ENCODE results near the gene RELN. TPM values are rescaled to one million over a fixed set of nuclear protein-coding genes. Genes with fewer than 3 reads are reported as not detected.

The RELN gene
- total and polyA plus RNA-seq, 9 of the 15 experiments (the other 6 are each of a cell fraction or from before 2014, with no cell fraction given) = 12.9 to 43.2 (median 18.1) TPM

DNA sequence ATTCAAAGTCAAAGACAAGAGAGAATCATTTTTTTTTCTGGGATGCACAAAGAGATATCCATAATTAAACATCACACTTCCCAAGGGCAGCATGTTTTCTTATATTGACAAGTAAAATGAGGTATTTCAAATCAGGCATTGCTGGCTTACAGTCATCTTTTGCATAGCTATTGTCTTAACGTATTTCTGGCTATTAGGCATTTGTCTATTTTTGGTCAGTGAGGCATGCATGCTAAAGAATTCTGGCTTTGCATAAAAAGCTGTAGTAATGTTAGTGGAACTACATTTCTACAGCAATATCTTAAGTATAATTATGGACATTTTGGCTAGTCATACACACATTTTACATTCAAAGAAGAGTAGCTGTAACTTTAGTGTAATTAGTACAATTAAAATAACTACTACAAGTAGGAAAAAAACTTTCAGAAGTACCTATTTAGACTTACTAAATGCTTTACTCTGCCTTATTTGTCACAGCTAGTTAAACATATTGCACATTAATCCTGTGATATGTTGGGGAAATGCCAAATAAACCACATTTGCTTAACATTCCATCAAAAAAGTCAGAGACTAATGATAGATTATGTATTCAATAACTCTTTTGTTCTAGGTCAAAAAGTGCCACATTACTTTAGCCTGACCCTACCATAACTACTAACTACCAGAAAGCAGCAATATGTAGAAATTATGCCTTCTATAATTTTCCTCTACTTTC, 76.4 kb downstream of the RELN start:
- no peak overlapping the region for H2AFZ ChIP-seq (ENCODE audit: low read depth, low read length)
- H3K4me3 ChIP-seq = no peak overlapping the region
- no peak overlapping the region for H3K27ac ChIP-seq (ENCODE audit: extremely low read depth, low read depth, low read length)
- H3K4me2 ChIP-seq (ENCODE audit: insufficient read depth, low read length) = no peak overlapping the region
- no peak for ATAC-seq
- H3K27me3 ChIP-seq (ENCODE audit: control insufficient read depth in 2 of 2, insufficient read depth in 2 of 2, low read length in 2 of 2) = no peaks in the 10 kb centered on the region
- no peaks in the 10 kb centered on the region for H3K9me3 ChIP-seq (replicated peaks; ENCODE audit: control insufficient read depth, insufficient read depth, low read depth, low read length)
- no peaks in the 10 kb centered on the region for H3K79me2 ChIP-seq (ENCODE audit: control insufficient read depth, insufficient read depth, low read length)
- BruUV-seq (replicated peaks) = no TSS peak
- intact Hi-C loops (cut with micrococcal nuclease) = loop anchor here (10.0 kb wide), 1 partner anchor 182 kb away; no protein-coding TSS in a partner anchor
- no peaks in the 10 kb centered on the region for H4K20me1 ChIP-seq (replicated peaks; ENCODE audit: control insufficient read depth, insufficient read depth, low read length)
- H3K4me1 ChIP-seq (replicated peaks in 1 of 2; ENCODE audit: control insufficient read depth in 2 of 2, insufficient read depth in 2 of 2, low read length in 2 of 2) = peaks cover 6 to 27% of the 10 kb centered on the region in 2 experiments
- H3K36me3 ChIP-seq (ENCODE audit: control insufficient read depth, insufficient read depth, low read length) = peaks cover 15% of the 10 kb centered on the region
- H3K9ac ChIP-seq (ENCODE audit: insufficient read depth in 1 of 2, low read depth in 2 of 2, low read length in 2 of 2) = no peak overlapping the region
- ChIA-PET POLR2A (interaction anchor here (0.5 kb wide), 1 partner anchor 69 kb away, joined by 3 read pairs; no protein-coding TSS in a partner anchor), CTCF (ENCODE audit: low intra/inter-chr PET ratio) (interaction anchor here (0.6 kb wide), 1 partner anchor 41 kb away, joined by 3 read pairs; no protein-coding TSS in a partner anchor)
- DNase-seq (ENCODE audit: extremely low read depth in 1 of 4, low spot score in 3 of 4) = no peak
- no peak for FAIRE-seq
- 87% methylated on average over 1 of the region's 1 CpG for whole genome bisulfite sequencing (ENCODE audit: insufficient coverage, low coverage, missing lambda C conversion rate)
- in situ Hi-C loops (cut with MboI) = no loop called here
- no peaks in the 10 kb centered on the region for H3K9me1 ChIP-seq (ENCODE audit: control insufficient read depth, insufficient read depth, low read length)
- TF ChIP-seq, protein P1, sequence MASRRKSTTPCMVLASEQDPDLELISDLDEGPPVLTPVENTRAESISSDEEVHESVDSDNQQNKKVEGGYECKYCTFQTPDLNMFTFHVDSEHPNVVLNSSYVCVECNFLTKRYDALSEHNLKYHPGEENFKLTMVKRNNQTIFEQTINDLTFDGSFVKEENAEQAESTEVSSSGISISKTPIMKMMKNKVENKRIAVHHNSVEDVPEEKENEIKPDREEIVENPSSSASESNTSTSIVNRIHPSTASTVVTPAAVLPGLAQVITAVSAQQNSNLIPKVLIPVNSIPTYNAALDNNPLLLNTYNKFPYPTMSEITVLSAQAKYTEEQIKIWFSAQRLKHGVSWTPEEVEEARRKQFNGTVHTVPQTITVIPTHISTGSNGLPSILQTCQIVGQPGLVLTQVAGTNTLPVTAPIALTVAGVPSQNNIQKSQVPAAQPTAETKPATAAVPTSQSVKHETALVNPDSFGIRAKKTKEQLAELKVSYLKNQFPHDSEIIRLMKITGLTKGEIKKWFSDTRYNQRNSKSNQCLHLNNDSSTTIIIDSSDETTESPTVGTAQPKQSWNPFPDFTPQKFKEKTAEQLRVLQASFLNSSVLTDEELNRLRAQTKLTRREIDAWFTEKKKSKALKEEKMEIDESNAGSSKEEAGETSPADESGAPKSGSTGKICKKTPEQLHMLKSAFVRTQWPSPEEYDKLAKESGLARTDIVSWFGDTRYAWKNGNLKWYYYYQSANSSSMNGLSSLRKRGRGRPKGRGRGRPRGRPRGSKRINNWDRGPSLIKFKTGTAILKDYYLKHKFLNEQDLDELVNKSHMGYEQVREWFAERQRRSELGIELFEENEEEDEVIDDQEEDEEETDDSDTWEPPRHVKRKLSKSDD (conservative IDR thresholded peaks at IDR 0.05; ENCODE audit: low read length) = no peak
- TF ChIP-seq SPI1 (IDR thresholded peaks at IDR 0.05; ENCODE audit: borderline replicate concordance, low read depth, low read length) (no peak), PRMT5 (CRISPR knock-in tag; IDR thresholded peaks at IDR 0.05) (no peak), ELF1 (tag; IDR thresholded peaks at IDR 0.05) (no peak), HNRNPL (IDR thresholded peaks at IDR 0.05; ENCODE audit: low read depth, low read length) (no peak)
- TF ChIP-seq, protein P2, sequence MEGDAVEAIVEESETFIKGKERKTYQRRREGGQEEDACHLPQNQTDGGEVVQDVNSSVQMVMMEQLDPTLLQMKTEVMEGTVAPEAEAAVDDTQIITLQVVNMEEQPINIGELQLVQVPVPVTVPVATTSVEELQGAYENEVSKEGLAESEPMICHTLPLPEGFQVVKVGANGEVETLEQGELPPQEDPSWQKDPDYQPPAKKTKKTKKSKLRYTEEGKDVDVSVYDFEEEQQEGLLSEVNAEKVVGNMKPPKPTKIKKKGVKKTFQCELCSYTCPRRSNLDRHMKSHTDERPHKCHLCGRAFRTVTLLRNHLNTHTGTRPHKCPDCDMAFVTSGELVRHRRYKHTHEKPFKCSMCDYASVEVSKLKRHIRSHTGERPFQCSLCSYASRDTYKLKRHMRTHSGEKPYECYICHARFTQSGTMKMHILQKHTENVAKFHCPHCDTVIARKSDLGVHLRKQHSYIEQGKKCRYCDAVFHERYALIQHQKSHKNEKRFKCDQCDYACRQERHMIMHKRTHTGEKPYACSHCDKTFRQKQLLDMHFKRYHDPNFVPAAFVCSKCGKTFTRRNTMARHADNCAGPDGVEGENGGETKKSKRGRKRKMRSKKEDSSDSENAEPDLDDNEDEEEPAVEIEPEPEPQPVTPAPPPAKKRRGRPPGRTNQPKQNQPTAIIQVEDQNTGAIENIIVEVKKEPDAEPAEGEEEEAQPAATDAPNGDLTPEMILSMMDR (IDR thresholded peaks at IDR 0.05 in 2 of 3, conservative IDR thresholded peaks at IDR 0.05 in 1 of 3; ENCODE audit: insufficient read depth in 2 of 3, low read depth in 1 of 3, low read length in 3 of 3) = no peak
- TF ChIP-seq, protein P3, sequence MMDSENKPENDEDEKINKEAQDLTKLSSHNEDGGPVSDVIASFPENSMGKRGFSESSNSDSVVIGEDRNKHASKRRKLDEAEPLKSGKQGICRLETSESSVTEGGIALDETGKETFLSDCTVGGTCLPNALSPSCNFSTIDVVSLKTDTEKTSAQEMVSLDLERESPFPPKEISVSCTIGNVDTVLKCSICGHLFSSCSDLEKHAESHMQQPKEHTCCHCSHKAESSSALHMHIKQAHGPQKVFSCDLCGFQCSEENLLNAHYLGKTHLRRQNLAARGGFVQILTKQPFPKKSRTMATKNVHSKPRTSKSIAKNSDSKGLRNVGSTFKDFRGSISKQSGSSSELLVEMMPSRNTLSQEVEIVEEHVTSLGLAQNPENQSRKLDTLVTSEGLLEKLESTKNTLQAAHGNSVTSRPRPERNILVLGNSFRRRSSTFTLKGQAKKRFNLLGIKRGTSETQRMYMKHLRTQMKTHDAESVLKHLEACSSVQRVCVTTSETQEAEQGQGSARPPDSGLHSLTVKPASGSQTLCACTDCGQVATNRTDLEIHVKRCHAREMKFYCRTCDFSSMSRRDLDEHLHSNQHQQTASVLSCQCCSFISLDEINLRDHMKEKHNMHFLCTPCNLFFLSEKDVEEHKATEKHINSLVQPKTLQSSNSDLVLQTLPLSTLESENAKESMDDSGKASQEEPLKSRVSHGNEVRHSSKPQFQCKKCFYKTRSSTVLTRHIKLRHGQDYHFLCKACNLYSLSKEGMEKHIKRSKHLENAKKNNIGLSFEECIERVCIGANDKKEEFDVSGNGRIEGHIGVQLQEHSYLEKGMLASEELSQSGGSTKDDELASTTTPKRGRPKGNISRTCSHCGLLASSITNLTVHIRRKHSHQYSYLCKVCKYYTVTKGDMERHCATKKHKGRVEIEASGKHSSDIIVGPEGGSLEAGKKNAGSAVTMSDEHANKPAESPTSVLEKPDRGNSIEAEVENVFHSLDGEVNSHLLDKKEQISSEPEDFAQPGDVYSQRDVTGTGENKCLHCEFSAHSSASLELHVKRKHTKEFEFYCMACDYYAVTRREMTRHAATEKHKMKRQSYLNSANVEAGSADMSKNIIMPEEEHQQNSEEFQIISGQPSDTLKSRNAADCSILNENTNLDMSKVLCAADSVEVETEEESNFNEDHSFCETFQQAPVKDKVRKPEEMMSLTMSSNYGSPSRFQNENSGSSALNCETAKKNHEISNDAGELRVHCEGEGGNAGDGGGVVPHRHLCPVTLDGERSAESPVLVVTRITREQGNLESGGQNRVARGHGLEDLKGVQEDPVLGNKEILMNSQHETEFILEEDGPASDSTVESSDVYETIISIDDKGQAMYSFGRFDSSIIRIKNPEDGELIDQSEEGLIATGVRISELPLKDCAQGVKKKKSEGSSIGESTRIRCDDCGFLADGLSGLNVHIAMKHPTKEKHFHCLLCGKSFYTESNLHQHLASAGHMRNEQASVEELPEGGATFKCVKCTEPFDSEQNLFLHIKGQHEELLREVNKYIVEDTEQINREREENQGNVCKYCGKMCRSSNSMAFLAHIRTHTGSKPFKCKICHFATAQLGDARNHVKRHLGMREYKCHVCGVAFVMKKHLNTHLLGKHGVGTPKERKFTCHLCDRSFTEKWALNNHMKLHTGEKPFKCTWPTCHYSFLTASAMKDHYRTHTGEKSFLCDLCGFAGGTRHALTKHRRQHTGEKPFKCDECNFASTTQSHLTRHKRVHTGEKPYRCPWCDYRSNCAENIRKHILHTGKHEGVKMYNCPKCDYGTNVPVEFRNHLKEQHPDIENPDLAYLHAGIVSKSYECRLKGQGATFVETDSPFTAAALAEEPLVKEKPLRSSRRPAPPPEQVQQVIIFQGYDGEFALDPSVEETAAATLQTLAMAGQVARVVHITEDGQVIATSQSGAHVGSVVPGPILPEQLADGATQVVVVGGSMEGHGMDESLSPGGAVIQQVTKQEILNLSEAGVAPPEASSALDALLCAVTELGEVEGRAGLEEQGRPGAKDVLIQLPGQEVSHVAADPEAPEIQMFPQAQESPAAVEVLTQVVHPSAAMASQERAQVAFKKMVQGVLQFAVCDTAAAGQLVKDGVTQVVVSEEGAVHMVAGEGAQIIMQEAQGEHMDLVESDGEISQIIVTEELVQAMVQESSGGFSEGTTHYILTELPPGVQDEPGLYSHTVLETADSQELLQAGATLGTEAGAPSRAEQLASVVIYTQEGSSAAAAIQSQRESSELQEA (IDR thresholded peaks at IDR 0.05; ENCODE audit: low read depth) = no peak
- TF ChIP-seq, protein P4, sequence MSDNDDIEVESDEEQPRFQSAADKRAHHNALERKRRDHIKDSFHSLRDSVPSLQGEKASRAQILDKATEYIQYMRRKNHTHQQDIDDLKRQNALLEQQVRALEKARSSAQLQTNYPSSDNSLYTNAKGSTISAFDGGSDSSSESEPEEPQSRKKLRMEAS (CRISPR knock-in tag; IDR thresholded peaks at IDR 0.05) = no peak
